Activated CD4-positive, CD25-positive, alpha-beta regulatory T cell treated with anti-CD3 and anti-CD28 coated beads, Interleukin-2, amount 50 U/mL, for 24 hours (primary cell): ENCODE data around the gene FAM193A.
"Not testable (repeated sequence)": the region's sequence is repeated elsewhere in the genome, so short reads cannot be mapped to it uniquely, and the experiment has no call there.

ENCODE experiments used
- ATAC-seq, 2 donors: fragments of 150-1000 bp; cut with Tn5 transposase; one replicate each; pipeline ENCODE4 v1.10.0; 2021; ENCODE audit warnings: mild to moderate bottlenecking in 1 of 2, moderate library complexity in 1 of 2

FAM193A gene

DNA sequence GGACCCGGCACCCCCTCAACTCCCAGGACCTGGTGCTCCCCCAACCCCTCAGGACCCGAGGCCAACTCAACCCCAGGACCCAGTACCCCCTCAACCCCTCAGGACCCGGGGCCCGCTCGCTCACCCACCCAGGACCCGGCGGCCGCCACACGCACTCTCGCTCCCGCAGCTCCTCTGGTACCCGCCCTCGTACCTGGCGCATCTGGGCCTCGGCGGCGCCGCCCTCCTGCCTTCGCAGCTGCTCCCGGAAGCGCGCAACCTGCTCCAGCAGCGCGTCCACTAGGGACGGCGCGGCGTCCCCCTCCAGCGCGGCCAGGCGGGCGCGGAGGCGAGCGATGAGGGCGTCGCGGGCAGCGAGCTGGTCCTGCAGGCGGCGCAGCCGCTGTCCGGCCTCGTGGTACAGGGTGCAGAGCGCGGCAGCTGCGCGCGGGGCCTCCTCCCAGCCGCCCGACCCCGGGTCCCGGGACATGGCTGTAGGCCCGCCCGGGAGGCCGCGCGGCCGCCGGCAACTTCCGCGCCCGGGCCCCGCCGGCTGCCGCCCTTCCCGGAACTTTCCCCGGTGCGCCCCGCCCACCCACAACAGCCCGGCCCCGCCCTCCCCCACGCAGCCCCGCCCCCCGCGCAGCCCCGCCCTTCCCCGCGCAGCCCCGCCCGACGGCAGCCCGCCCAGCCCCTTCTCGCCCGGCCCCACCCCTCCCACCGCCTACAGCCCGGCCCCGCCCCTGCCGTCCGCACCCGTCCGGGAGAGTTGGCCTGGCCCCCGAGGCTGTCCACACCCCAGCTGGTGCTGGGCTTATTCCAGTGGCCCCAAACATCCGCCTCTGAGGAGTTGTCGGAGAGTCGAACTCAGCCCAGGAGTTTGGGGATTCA is 219.6 kb downstream of the FAM193A start, which contains the start of gene TNIP2:
TSS of gene TNIP2 (minus strand) at position 516 of the 870 bp plus-strand sequence. CDS start at position 469, 47 bp downstream.
- peak; percentile 80 to 81 for ATAC-seq

GRCh38 chr4:2756691-2757350 is 220.4 kb downstream of the FAM193A start:
- ATAC-seq, result no peak

GRCh38 chr4:2757426-2757825 is 221.0 kb downstream of the FAM193A start:
- ATAC-seq, result no peak

- no peak for ATAC-seq
Observed at GRCh38 chr4:2761035-2761923, 224.8 kb downstream of the FAM193A start.

- no peak for ATAC-seq
Observed at GRCh38 chr4:2762048-2762447, 225.6 kb downstream of the FAM193A start.

DNA sequence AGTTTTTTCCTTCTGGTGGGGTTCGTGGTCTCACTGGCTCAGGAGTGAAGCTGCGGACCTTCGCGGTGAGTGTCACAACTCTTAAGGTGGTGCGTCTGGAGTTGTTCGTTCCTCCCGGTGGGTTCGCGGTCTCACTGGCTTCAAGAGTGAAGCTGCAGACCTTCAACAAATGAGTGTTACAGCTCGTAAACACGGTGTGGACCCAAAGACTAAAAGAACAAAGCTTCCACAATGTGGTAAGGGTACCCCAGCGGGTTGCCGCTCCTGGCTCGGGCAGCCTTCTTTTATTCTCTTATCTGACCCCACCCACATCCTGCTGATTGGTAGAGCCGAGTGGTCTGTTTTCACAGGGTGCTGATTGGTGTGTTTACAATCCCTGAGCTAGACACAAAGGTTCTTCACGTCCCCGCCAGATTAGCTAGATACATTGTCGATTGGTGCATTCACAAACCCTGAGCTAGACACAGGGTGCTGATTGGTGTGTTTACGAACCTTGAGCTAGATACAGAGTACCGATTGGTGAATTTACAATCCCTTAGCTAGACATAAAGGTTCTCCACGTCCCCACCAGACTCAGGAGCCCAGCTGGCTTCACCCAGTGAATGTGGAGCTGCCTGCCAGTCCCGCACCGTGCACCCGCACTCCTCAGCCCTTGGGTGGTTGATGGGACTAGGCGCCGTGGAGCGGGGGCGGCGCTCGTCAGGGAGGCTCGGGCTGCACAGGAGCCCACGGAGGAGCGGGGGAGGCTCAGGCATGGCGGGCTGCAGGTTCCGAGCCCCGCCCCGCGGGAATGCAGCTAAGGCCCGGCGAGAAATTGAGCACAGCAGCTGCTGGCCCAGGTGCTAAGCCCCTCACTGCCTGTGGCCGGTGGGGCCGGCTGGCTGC is 226.3 kb downstream of the FAM193A start:
- ATAC-seq, result not testable (repeated sequence)

GRCh38 chr4:2763511-2763967 is 227.1 kb downstream of the FAM193A start:
- ATAC-seq, result no peak

- ATAC-seq, result no peak
Observed at GRCh38 chr4:2765832-2766526, 229.5 kb downstream of the FAM193A start.

- no peak for ATAC-seq
Observed at GRCh38 chr4:2767046-2767704, 230.7 kb downstream of the FAM193A start.

DNA sequence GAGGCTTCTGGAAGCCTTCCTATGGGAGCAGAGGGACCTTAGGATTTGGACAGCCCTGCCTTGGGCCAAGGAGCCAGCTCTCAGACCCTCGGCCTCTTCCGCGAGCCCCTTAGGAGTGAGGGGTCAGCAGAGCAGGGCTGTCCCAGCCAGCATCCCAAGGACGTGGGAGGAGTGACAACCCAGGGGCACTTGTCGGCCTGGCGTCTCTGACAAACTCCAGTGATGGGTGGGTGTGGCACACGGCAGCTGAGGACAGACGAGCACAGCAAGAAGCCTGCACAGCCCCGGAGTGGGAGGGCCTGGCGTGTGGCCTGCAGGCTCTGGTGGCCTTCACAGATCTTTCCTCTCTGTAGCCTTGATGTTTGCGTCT is 231.2 kb downstream of the FAM193A start:
- ATAC-seq, result no peak

DNA sequence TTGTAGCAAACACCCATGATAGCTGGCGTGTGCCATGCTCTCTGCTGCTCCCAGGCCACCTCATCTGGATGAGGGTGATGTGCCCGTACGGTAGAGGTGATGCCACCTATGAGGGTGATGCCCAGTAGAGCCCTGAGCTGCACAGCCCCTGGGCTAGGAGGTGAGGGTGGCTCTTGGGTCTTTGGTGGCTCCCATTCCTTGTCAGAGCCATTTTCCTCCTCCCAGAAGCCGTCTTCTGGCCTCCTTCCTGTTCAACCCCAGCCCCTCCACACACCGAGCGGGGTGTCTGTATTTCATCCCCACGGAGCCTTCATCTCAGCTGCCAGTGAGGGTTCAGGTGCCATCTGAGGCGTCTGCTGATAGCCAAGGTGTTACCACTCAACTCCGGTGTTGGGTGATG is 231.7 kb downstream of the FAM193A start:
- ATAC-seq, result no peak

- ATAC-seq, result no peak
Observed at GRCh38 chr4:2768921-2769336, 232.5 kb downstream of the FAM193A start.

- ATAC-seq, result peak in 1 of 2 donors; percentile 32
Observed at GRCh38 chr4:2771264-2771663, 234.8 kb downstream of the FAM193A start.

DNA sequence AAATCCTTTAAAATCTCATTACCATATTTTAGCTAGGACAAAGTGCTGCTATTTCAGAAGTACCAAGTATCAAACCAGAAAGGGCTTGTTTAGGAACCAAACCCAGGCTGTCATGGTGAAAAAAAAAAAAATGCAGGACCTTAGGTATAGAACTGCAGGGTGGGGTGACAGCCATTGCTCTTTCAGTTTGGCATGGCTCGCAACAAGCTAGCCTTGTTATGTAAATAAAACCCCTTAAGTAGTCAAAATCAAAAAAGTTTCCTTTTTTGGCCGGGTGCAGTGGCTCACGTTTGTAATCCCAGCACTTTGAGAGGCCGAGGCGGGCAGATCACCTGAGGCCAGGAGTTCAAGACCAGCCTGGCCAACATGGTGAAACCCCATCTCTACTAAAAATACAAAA is 244.2 kb downstream of the FAM193A start:
- not testable (repeated sequence) for ATAC-seq

GRCh38 chr4:2781911-2782310 is 245.5 kb downstream of the FAM193A start:
- ATAC-seq, result no peak
